ENCODE results near the gene POLG2.
"Not testable (repeated sequence)": the region's sequence is repeated elsewhere in the genome, so short reads cannot be mapped to it uniquely, and the experiment has no call there.

Gene POLG2

DNA sequence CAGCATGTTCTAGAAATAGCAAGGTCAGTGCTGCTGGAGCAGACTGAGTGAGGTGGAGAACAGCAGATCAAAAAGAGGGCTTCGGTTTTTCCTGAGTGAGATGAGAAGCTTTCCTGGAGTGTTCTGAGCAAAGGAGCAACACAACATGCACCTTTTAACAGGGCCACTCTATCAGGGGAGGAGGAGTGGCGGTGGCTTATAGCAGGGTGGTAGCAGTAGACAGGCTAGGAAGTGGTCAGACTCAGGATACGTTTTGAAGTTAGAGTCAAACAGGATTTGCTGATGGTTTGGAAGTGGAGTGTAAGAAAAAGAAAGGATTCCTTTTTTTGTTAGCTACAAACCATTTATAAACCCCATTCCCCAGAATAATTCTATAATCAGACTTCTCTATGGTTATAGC is 12.5 kb downstream of the POLG2 start:
- no peak for DNase-seq (ENCODE audit: low read depth in 2 of 2)

- DNase-seq (ENCODE audit: low read depth in 2 of 2): no peak
These were observed 15.9 kb downstream of the POLG2 start for GRCh38 chr17:64480951-64481350.

DNA sequence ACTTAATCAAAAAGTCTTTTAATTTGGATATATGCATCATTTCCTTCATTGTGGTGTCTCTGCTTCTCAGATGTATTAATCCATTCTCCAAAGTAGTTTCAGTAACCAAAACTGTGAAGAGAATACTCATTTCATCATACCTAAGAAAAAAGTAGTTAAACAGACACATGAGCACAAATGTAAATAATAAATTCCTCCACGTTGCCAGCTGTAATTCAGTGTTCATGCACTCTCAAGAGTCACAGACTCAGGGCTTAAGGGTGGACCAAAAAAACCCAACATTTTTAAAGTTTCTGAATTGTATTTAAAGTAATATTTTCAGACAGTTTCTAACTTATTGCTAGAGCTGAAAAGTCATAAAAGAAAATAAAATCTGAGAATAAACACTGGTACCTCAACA is 19.0 kb downstream of the POLG2 start:
- no peak for DNase-seq (ENCODE audit: low read depth in 2 of 2)

- no peak for DNase-seq (ENCODE audit: low read depth in 2 of 2)
These were observed 24.3 kb downstream of the POLG2 start for GRCh38 chr17:64472564-64472963.

GRCh38 chr17:64471440-64471839 is 25.4 kb downstream of the POLG2 start:
- DNase-seq (ENCODE audit: low read depth in 2 of 2): no peak

- DNase-seq (ENCODE audit: low read depth in 2 of 2): no peak
These were observed 26.2 kb downstream of the POLG2 start for GRCh38 chr17:64470625-64471024.

DNA sequence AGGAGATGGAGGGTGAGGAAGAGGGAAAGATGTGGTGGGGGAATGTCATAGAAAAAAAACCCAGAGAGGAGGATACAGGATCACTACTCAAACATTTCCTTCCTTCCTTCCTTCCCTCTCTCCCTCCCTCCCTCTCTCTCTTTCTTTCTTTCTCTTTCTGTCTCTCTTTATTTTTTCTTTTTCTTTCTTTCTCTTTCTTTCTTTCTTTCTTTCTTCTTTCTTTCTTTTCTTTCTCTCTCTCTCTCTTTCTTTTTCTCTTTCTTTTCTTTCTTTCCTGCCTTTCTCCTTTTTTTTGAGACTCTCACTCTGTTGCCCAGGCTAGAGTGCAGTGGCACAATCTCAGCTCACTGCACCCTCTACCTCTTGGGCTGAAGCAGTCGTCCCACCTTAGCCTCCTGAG is 30.0 kb downstream of the POLG2 start:
- DNase-seq (ENCODE audit: low read depth in 2 of 2): not testable (repeated sequence)

GRCh38 chr17:64466019-64466735 is 30.7 kb downstream of the POLG2 start:
- no peak for DNase-seq (ENCODE audit: low read depth in 2 of 2)

GRCh38 chr17:64461788-64462187 is 35.1 kb downstream of the POLG2 start:
- DNase-seq (ENCODE audit: low read depth in 2 of 2): no peak

DNA sequence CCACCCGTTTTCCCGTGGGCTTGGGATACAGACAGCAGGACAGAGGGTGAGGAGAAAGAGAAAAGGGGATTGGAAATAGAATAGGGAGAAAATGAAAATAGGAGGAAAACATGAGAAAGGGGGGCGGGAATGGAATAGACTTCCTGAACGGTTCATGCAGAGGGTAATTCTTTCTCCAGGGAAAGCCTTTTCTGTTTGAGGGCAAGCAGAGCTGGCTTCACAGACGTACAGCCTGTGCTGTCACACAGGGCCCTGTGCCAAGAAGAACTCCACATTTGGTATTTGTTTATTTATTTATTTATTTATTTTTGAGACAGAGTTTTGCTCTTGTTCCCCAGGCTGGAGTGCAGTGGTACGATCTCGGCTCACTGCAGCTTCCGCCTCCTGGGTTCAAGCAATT is 35.9 kb downstream of the POLG2 start:
- no peak for DNase-seq (ENCODE audit: low read depth in 2 of 2)

DNA sequence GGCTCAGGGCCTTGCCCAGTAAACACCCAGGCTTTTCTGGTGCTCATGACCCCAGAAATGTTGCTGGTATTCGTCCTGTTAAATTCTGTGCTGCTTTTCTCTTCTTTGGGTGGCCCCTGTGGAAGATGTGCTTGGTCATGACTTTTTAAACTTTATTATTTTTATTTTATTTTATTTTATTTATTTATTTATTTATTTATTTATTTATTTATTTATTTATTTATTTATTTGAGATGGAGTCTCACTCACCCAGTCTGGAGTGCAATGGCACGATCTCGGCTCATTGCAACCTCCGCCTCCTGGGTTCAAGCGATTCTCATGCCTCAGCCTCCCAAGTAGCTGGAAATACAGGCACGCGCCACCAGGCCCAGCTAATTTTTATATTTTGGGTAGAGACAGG is 37.0 kb downstream of the POLG2 start:
- not testable (repeated sequence) for DNase-seq (ENCODE audit: low read depth in 2 of 2)

DNA sequence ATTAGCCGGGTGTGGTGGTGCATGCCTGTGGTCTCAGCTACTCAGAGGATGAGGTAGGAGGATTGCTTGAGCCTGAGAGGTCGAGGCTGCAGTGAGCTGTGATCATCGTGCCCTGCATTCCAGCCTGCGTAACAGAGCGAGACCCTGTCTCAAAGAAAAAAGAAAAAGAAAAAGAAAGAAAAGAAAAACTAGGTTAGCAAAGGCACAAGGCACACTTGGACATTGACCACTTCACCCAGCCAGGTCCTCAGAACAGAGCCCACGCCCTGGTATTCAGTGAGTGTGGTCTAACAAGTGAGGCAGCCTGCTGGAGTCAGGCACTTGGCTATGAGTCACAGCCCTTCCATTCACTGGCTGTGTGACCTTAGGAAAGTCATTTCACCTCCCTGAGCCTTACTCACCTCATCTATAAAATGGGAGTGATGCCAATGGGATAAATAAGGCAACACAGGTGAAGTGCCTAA is 37.5 kb downstream of the POLG2 start:
- DNase-seq (ENCODE audit: low read depth in 2 of 2): no peak

GRCh38 chr17:64458756-64459155 is 38.1 kb downstream of the POLG2 start:
- DNase-seq (ENCODE audit: low read depth in 2 of 2): no peak

GRCh38 chr17:64457156-64457555 is 39.7 kb downstream of the POLG2 start:
- no peak for DNase-seq (ENCODE audit: low read depth in 2 of 2)

- no peak for DNase-seq (ENCODE audit: low read depth in 2 of 2)
These were observed 40.6 kb downstream of the POLG2 start for GRCh38 chr17:64455993-64456885.

- DNase-seq (ENCODE audit: low read depth in 2 of 2): no peak
These were observed 47.3 kb downstream of the POLG2 start for GRCh38 chr17:64449545-64449944.

DNA sequence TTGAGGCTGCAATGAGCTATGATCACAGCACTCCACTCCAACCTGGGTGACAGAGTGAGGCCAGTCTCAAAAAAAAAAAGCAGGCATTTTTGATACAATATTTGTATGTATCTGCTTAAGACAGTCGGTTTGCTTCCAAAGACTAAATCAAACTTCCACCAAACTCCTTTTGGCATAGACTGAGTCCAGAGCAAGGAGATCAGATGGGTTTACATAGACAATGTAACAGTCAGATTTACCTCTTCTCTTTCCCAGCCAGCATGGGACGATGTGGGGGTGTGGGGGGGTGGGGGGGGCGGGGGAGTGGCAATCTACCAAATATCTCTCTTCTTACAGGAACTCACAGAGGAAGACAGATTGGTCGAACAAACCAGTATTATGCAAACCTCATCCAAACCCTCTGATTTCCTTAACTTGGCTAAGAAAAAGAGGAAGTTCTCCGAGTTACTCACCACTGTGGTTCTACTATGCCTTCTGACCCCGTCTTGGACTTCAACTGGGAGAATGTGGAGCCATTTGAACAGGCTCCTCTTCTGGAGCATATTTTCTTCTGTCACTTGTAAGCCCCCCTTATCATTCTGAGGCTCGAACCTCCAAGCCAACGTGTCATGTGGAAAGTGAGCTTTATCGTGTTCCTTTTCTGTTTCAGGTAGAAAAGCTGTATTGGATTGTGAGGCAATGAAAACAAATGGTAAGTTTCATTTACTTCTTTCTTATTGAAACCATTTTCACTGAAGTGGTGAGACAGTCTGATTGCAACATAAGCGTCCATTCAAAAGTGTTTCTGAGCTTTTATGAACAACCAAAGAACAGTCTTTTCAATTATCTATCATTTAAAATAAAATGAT is 48.0 kb downstream of the POLG2 start, which contains the start of gene MILR1:
TSS of gene MILR1 (plus strand) at position 451 of the 848 bp plus-strand sequence. CDS start at position 505, 54 bp downstream.
- DNase-seq (ENCODE audit: low read depth in 2 of 2): no peak

DNA sequence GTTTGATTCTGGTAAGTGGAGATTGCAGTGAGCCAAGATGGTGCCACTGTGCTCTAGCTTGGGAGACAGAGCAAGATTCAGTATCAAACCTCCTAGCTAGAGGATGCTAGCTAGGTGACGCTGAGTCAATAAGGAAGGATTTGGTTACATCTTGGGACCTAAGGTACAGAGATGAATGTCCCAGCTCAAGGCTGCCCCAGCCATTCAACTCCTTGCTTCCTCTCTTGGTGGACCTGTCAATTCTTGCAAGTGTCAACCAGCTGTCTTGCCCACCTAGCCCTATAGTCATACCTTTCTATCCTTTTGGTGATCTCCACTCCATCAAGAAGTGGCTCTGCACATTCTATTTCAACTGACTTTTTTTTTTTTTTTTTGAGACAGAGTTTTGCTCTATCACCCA is 49.3 kb downstream of the POLG2 start:
- DNase-seq (ENCODE audit: low read depth in 2 of 2): no peak

- no peak for DNase-seq (ENCODE audit: low read depth in 2 of 2)
These were observed 53.6 kb downstream of the POLG2 start for GRCh38 chr17:64443086-64443760.

GRCh38 chr17:64442541-64442971 is 54.3 kb downstream of the POLG2 start:
- no peak for DNase-seq (ENCODE audit: low read depth in 2 of 2)
